Heart left ventricle (tissue), 13 donors: ENCODE measurements around the gene SYNPO2.

Experiments
- CTCF ChIP-seq, 12 donors: fragments of 200-600 bp; sonication (generic) in 4 of 12; IDR thresholded peaks; one replicate each; pipeline versions ENCODE4 v1.5.0 to v1.8.0; 2018 to 2022; ENCODE audit warnings: antibody characterized with exemption in 12 of 12, mild to moderate bottlenecking in 5 of 12
- POLR2A ChIP-seq, 2 donors: fragments of 450-650 bp; IDR thresholded peaks; one replicate each; pipeline ENCODE4 v1.6.1; 2017; ENCODE audit warnings: antibody characterized with exemption in 2 of 2, mild to moderate bottlenecking in 2 of 2, moderate library complexity in 2 of 2
- donor health status: ischemic (EF 13 %, LVEDD 7.1; RV severe dilation, severe dysfunction).
- donor health status: DM: no; HTN: yes; CAD: no.
- donor health status: DM: no; HTN: no; CAD: no.
- donor health status: ischemic (EF 25% LVEDD 6.9; RV normal size, moderate dysfunction).
- donor health status: ischemic (EF 25% LVEDD 5.7; RV mildly dilated, moderate dysfunction).
- donor health status: ischemic (EF 35%, LVEDD 5.7; RV mildly dilated, moderate dysfunction).
- donor health status: nonischemic (EF 11% LVEDD 7.7; RV severe dilation, severe dysfunction).
- donor health status: DM: yes; HTN: yes; CAD: no.
- donor health status: PGD.
- donor health status: ischemic (EF 29% LVEDD 5.4; RV normal size, mild dysfunction).
- donor health status: nonischemic (EF 23%, LVEDD 6.1; RV moderate dilation, normal function).

DNA sequence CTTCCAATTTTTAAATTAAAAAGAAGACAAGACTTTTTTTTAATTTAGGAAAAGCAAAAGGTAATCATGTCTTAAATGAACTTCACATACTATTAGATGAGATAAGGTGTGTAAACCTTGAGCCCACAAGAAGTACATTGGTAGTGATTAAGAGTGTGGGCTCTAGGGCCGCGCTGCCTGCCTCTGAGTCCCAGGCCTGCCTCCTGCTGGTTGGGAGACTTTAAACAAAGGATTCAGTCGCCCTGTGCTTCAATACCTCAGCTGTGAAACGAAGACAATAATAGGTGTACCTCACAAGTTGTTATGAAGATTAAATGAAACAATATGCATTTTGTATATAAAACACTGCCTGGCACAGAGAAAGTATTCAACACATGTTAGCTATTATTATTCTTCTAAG, 151.1 kb downstream of the SYNPO2 start:
- TF ChIP-seq CTCF (IDR thresholded peaks at IDR 0.05): peak in 5 of 12 donors; percentile 12 to 32 (median 24)
- TF ChIP-seq POLR2A (IDR thresholded peaks at IDR 0.05): no peak
